ENCODE results near the gene CBL.
A peak's percentile ranks its signal among the peaks of the same experiment; 100 is the strongest.
"Not testable (repeated sequence)": the region's sequence is repeated elsewhere in the genome, so short reads cannot be mapped to it uniquely, and the experiment has no call there.

Gene CBL

DNA sequence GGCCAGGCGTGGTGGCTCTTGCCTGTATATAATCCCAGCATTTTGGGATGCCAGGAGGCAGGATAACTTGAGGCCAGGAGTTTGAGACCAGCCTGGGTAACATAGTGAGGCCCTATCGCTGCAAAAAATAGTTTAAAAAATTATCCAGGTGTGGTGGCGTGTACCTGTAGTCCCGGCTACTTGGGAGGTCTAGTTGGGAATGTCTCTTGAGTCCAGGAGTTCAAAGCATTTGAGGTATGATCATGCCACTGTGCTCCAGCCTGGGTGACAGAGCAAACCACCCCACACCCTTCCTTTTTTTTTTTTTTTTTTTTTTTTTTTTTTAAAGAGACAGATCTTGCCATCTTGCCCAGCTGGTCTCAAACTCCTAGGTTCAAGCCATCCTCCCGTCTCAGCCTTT lies 16.8 kb downstream of the CBL start:
- DNase-seq (ENCODE audit: low read depth): no peak
- H3K4me3 ChIP-seq (ENCODE audit: low read depth, low read length): no peak overlapping the region

DNA sequence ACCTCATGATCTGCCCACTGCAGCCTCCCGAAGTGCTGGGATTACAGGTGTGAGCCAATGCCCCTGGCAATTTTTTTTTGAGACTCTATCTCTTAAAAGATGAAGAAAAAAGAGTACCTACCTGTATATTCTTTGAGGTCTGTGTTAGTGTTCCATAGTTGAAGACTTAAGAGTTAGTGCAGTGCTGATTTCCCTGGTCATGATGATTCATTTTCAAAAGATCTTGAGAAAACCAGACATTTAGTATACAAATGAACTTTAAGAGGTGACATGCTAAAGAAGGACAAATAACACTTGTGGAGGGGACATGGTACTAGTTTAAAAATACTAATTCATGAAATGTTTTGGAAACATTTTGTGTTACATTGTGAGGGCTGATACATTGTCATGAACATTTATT lies 17.7 kb downstream of the CBL start:
- TF ChIP-seq POLR2A (IDR thresholded peaks at IDR 0.05; ENCODE audit: extremely low read depth, insufficient read length): no peak
- H3K4me3 ChIP-seq (ENCODE audit: low read depth, low read length): no peak overlapping the region
- DNase-seq (ENCODE audit: low read depth): no peak

More for the DNA sequence above, 16.8 kb downstream of the CBL start:
- TF ChIP-seq, protein P1, sequence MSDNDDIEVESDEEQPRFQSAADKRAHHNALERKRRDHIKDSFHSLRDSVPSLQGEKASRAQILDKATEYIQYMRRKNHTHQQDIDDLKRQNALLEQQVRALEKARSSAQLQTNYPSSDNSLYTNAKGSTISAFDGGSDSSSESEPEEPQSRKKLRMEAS (IDR thresholded peaks at IDR 0.05; ENCODE audit: low read depth, low read length): no peak
- TF ChIP-seq, protein P2, sequence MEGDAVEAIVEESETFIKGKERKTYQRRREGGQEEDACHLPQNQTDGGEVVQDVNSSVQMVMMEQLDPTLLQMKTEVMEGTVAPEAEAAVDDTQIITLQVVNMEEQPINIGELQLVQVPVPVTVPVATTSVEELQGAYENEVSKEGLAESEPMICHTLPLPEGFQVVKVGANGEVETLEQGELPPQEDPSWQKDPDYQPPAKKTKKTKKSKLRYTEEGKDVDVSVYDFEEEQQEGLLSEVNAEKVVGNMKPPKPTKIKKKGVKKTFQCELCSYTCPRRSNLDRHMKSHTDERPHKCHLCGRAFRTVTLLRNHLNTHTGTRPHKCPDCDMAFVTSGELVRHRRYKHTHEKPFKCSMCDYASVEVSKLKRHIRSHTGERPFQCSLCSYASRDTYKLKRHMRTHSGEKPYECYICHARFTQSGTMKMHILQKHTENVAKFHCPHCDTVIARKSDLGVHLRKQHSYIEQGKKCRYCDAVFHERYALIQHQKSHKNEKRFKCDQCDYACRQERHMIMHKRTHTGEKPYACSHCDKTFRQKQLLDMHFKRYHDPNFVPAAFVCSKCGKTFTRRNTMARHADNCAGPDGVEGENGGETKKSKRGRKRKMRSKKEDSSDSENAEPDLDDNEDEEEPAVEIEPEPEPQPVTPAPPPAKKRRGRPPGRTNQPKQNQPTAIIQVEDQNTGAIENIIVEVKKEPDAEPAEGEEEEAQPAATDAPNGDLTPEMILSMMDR (IDR thresholded peaks at IDR 0.05; ENCODE audit: low read depth, low read length): no peak
- TF ChIP-seq POLR2A (IDR thresholded peaks at IDR 0.05; ENCODE audit: extremely low read depth, insufficient read length) (no peak), MYC (IDR thresholded peaks at IDR 0.05; ENCODE audit: low read depth, low read length) (no peak)

DNA sequence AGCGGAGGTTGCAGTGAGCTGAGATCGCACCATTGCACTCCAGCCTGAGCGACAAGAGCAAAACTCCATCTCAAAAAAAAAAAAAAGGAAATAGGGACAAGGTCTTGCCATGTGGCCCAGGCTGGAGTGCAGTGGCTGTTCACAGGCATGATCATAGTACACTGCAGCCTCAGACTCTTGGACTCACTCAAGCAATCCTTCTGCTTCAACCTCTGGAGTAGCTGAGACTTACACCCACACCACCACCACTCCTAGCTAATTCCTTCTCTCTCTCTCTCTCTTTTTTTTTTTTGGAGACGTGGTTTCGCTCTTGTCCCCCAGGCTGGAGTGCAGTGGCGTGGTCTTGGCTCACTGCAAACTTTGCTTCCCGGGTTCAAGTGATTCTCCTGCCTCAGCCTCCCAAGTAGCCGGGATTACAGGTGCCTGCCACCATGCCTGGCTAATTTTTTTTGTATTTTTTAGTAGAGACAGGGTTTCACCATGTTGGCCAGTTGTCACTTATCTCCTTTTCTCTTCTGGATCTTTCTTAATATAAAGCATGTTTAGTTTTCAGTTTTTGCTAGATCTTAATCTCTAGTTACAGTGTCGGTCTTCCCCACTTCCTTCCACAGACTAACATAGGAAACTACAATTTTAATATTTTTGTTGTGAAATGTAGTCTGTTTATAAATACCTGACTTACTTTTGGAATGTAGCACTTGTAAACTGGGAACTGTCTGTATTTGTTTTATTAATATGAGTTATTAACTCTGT lies 22.6 kb downstream of the CBL start:
- not testable (repeated sequence) for H3K4me3 ChIP-seq (ENCODE audit: low read depth, low read length)
- peak; percentile 22 for DNase-seq (ENCODE audit: low read depth)

DNA sequence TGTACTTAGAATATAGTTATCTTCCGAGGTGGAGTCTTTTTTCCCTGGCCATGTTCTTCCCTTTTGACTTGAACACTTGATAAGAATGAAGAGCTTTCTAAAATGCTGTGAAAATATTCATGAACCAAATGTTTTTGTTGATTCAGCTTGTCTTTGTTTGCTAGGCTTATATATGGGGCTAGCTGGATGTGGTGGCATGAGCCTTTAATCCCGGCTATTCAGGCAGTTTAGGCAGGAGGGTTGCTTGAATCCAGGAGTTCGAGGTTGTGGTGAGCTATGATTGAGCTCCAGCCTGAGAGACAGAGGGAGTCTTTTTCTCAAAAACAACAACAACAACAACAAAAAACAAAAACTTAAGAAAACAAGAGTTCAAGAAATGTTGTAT lies 23.1 kb downstream of the CBL start:
- DNase-seq (ENCODE audit: low read depth): no peak
- H3K4me3 ChIP-seq (ENCODE audit: low read depth, low read length): no peak overlapping the region
- no peak for TF ChIP-seq POLR2A (IDR thresholded peaks at IDR 0.05; ENCODE audit: extremely low read depth, insufficient read length)
- TF ChIP-seq, protein P1 (IDR thresholded peaks at IDR 0.05; ENCODE audit: low read depth, low read length): no peak
- TF ChIP-seq MYC (IDR thresholded peaks at IDR 0.05; ENCODE audit: low read depth, low read length): no peak
- TF ChIP-seq, protein P2 (IDR thresholded peaks at IDR 0.05; ENCODE audit: low read depth, low read length): no peak

DNA sequence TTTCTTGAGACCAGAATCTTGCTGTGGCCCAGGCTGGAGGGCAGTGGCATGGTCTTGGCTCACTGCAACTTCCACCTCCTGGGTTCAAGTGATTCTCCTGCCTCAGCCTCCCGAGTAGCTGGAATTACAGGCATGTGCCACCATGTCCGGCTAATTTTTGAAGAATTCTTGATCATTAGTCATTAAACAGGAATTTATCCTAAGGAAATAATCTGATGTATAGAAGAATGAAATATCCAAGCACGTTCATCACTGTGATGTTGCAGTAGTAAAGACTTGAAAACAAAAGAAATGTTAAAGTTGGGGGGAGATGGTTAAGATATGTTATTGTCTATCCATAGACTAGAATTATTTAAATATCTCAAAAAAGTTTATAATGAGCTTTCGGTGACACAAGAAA lies 23.6 kb downstream of the CBL start:
- H3K4me3 ChIP-seq (ENCODE audit: low read depth, low read length): no peak overlapping the region
- no peak for DNase-seq (ENCODE audit: low read depth)
- TF ChIP-seq POLR2A (IDR thresholded peaks at IDR 0.05; ENCODE audit: extremely low read depth, insufficient read length) (no peak), MYC (IDR thresholded peaks at IDR 0.05; ENCODE audit: low read depth, low read length) (no peak)
- TF ChIP-seq, protein P2 (IDR thresholded peaks at IDR 0.05; ENCODE audit: low read depth, low read length): no peak
- TF ChIP-seq, protein P1 (IDR thresholded peaks at IDR 0.05; ENCODE audit: low read depth, low read length): no peak

DNA sequence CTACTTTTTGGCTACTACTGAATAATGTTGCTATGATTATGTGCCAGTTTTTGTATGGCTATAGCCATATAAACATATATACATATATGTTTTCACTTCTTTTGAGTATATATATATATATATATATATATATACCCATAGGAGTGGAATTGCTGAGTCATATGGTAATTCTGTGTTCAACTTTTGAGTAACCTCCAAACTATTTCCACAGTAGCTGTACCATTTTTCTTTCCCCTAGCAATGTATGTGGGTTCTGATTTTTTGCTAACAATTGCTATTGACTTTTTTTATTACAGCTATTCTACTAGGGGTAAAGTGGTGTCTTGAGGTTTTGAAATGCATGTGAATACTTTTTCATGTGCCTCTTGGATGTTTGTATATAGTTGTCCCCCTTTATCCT lies 30.4 kb downstream of the CBL start:
- no peak overlapping the region for H3K4me3 ChIP-seq (ENCODE audit: low read depth, low read length)
- DNase-seq (ENCODE audit: low read depth): no peak
- TF ChIP-seq MYC (IDR thresholded peaks at IDR 0.05; ENCODE audit: low read depth, low read length) (no peak), POLR2A (IDR thresholded peaks at IDR 0.05; ENCODE audit: extremely low read depth, insufficient read length) (no peak)
- TF ChIP-seq, protein P1 (IDR thresholded peaks at IDR 0.05; ENCODE audit: low read depth, low read length): no peak
- TF ChIP-seq, protein P2 (IDR thresholded peaks at IDR 0.05; ENCODE audit: low read depth, low read length): no peak

DNA sequence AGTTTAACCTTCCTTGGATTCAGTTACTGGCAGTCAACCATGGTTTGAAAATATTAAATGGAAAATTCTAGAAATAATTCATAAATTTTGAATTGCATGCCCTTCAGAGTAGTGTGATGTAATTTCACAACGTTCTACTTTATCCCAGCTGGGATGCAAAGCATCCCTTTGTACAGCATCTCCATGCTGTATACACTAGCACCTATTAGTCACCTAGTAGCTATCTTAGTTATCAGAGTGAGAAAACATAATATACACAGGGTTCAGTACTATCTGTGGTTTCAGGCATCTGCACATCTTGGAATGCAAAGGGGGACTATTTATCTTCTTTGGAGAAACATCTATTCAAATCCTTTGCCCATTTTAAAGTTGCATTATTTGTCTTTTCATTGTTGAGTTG lies 30.8 kb downstream of the CBL start:
- TF ChIP-seq, protein P1 (IDR thresholded peaks at IDR 0.05; ENCODE audit: low read depth, low read length): no peak
- TF ChIP-seq MYC (IDR thresholded peaks at IDR 0.05; ENCODE audit: low read depth, low read length): no peak
- no peak overlapping the region for H3K4me3 ChIP-seq (ENCODE audit: low read depth, low read length)
- no peak for DNase-seq (ENCODE audit: low read depth)
